ENCODE results near the gene TDRKH. TPM values are rescaled to one million over a fixed set of nuclear protein-coding genes. Genes with fewer than 3 reads are reported as not detected.
A peak's percentile ranks its signal among the peaks of the same experiment; 100 is the strongest.

The TDRKH gene
- total and polyA plus RNA-seq, 2 donors: 3.1 to 4.2 TPM

GRCh38 chr1:151831256-151831591, 40.9 kb upstream of the TDRKH start:
- 80% methylated on average over 4 of the region's 4 CpGs for WGBS
- Histone ChIP-seq H3K36me3 (ENCODE audit: insufficient read depth) (no peaks in the 10 kb centered on the region), H3K27ac (ENCODE audit: low read depth) (no peak overlapping the region), H3K4me3 (ENCODE audit: low read depth, low read length) (no peak overlapping the region), H3K4me1 (ENCODE audit: insufficient read depth) (no peaks in the 10 kb centered on the region)
- no peak for DNase-seq (ENCODE audit: extremely low spot score)

GRCh38 chr1:151830055-151830454, 39.8 kb upstream of the TDRKH start:
- DNase-seq (ENCODE audit: extremely low spot score): no peak
- no peaks in the 10 kb centered on the region for H3K4me1 ChIP-seq (ENCODE audit: insufficient read depth)
- WGBS: 36% methylated on average over 6 of the region's 6 CpGs
- no peak overlapping the region for H3K4me3 ChIP-seq (ENCODE audit: low read depth, low read length)
- H3K36me3 ChIP-seq (ENCODE audit: insufficient read depth): no peaks in the 10 kb centered on the region
- no peak overlapping the region for H3K27ac ChIP-seq (ENCODE audit: low read depth)

DNA sequence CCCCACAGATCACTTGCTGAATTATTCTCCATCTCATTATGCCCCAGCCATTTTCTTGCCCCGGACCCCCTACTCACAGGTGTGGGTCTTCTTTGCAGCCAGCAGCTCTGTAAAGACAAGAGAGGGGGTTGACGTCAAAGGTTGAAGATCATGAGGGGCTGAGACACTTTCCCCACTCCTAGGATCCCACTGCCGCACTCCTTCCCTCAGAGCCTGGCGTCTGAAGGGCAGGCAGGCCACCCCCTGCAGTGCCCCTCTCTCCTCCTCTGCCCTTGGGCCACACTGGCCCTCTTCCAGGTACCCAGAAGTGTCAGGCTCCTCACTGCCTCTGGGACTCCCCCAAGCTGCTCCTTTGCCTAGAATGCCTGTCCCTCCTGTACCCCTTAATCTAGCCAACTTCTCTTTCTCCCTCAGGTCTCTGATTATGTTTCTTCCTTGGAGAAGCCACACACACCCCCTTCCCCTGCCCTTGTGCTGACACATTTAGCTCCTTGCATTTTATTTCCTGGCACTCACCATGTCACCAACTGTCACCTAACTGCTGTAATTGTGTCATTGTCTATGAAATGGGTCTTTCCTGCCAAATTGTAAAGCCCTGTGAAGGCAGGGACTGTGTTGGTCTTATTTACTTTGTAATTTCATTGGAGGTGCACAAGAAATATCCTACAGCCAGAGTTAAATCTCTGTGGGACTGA, 39.2 kb upstream of the TDRKH start:
- no peak overlapping the region for H3K4me3 ChIP-seq (ENCODE audit: low read depth, low read length)
- WGBS: 34% methylated on average over 4 of the region's 4 CpGs

GRCh38 chr1:151828921-151829320, 38.6 kb upstream of the TDRKH start:
- Histone ChIP-seq H3K4me3 (ENCODE audit: low read depth, low read length) (no peak overlapping the region), H3K4me1 (ENCODE audit: insufficient read depth) (no peaks in the 10 kb centered on the region), H3K27ac (ENCODE audit: low read depth) (no peak overlapping the region), H3K36me3 (ENCODE audit: insufficient read depth) (no peaks in the 10 kb centered on the region)
- DNase-seq (ENCODE audit: extremely low spot score): peak; percentile 40
- 7% methylated on average over 12 of the region's 12 CpGs for WGBS

More for the DNA sequence above, 39.2 kb upstream of the TDRKH start:
- no peaks in the 10 kb centered on the region for H3K36me3 ChIP-seq (ENCODE audit: insufficient read depth)
- H3K27ac ChIP-seq (ENCODE audit: low read depth): no peak overlapping the region
- DNase-seq (ENCODE audit: extremely low spot score): no peak
- H3K4me1 ChIP-seq (ENCODE audit: insufficient read depth): no peaks in the 10 kb centered on the region

DNA sequence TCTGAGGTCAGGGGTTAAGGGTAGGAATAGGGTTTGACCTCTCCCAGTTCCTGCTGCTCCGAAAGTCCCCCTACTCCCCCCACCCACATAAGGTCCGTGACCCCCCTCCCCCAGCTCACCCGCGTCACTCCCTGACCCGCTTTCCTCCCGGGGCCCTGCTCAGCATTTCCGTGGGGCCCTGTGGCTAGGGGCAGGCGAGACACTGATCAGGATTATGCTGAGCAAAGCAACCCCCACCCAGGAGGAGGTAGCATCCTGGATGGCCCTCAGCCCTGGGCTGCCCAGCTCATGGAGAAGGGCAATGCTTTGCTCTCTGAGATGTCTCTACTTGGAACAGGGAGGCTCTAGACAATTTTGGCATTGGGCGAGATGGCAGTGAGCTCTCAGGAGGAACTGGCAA, 37.6 kb upstream of the TDRKH start:
- DNase-seq (ENCODE audit: extremely low spot score): no peak
- WGBS: 56% methylated on average over 9 of the region's 9 CpGs
- H3K4me3 ChIP-seq (ENCODE audit: low read depth, low read length): no peak overlapping the region
- H3K4me1 ChIP-seq (ENCODE audit: insufficient read depth): no peaks in the 10 kb centered on the region
- no peaks in the 10 kb centered on the region for H3K36me3 ChIP-seq (ENCODE audit: insufficient read depth)
- H3K27ac ChIP-seq (ENCODE audit: low read depth): no peak overlapping the region

GRCh38 chr1:151825751-151826660, 35.7 kb upstream of the TDRKH start:
- Histone ChIP-seq H3K4me1 (ENCODE audit: insufficient read depth) (no peaks in the 10 kb centered on the region), H3K27ac (ENCODE audit: low read depth) (no peak overlapping the region), H3K36me3 (ENCODE audit: insufficient read depth) (no peaks in the 10 kb centered on the region), H3K4me3 (ENCODE audit: low read depth, low read length) (no peak overlapping the region)
- DNase-seq (ENCODE audit: extremely low spot score): no peak
- whole genome bisulfite sequencing: 49% methylated on average over 21 of the region's 21 CpGs

DNA sequence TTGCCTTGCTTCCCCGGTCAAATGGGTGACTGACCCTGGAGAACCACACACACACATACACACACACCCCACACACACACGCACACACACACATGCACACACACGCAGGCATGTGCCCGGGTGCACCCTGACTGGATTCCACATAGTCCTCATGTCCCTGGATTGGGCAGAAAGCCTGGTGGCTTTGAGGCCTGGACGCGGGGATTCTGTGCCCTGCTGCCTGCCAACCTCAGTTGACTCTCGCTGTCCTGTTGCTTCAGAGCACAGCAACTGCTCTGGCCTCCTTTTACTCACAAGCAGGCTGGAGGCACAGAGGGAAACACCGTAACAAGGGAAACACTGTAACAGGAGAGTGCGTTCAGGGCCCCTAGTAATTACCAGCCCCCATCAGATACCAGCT, 34.9 kb upstream of the TDRKH start:
- Histone ChIP-seq H3K27ac (ENCODE audit: low read depth) (no peak overlapping the region), H3K4me3 (ENCODE audit: low read depth, low read length) (no peak overlapping the region), H3K4me1 (ENCODE audit: insufficient read depth) (no peaks in the 10 kb centered on the region), H3K36me3 (ENCODE audit: insufficient read depth) (no peaks in the 10 kb centered on the region)
- 77% methylated on average over 9 of the region's 9 CpGs for WGBS
- DNase-seq (ENCODE audit: extremely low spot score): no peak

GRCh38 chr1:151823175-151823574, 32.9 kb upstream of the TDRKH start:
- Histone ChIP-seq H3K27ac (ENCODE audit: low read depth) (no peak overlapping the region), H3K4me3 (ENCODE audit: low read depth, low read length) (no peak overlapping the region), H3K36me3 (ENCODE audit: insufficient read depth) (no peaks in the 10 kb centered on the region), H3K4me1 (ENCODE audit: insufficient read depth) (no peaks in the 10 kb centered on the region)
- WGBS: 76% methylated on average over 8 of the region's 8 CpGs
- no peak for DNase-seq (ENCODE audit: extremely low spot score)

- Histone ChIP-seq H3K4me1 (ENCODE audit: insufficient read depth) (no peaks in the 10 kb centered on the region), H3K36me3 (ENCODE audit: insufficient read depth) (no peaks in the 10 kb centered on the region), H3K27ac (ENCODE audit: low read depth) (no peak overlapping the region), H3K4me3 (ENCODE audit: low read depth, low read length) (no peak overlapping the region)
- no peak for DNase-seq (ENCODE audit: extremely low spot score)
- 51% methylated on average over 7 of the region's 7 CpGs for WGBS
Observed at GRCh38 chr1:151822404-151822803, 32.1 kb upstream of the TDRKH start.

DNA sequence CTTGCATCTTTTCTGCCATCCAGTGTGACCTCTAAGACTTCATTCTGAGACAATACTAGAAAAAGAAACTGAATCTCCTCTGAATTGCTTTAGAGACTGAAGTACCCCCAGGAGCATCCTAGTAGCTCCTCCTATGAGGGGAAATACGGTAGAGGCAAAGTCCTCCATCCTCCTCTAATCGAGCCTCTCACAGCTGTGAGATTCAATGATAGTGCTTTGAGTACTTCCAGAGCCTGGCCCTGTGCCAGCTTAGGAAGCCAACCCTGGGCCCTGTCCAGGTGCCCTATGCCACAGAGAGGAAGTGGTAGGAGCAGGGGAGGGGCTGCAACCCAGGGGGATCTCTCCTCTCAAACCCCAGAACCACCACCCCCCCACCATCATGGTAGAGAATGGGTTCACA, 30.6 kb upstream of the TDRKH start:
- Histone ChIP-seq H3K4me1 (ENCODE audit: insufficient read depth) (no peaks in the 10 kb centered on the region), H3K4me3 (ENCODE audit: low read depth, low read length) (no peak overlapping the region), H3K27ac (ENCODE audit: low read depth) (no peak overlapping the region), H3K36me3 (ENCODE audit: insufficient read depth) (no peaks in the 10 kb centered on the region)
- WGBS: 16% methylated on average over 2 of the region's 2 CpGs
- DNase-seq (ENCODE audit: extremely low spot score): no peak

- no peak for DNase-seq (ENCODE audit: extremely low spot score)
- Histone ChIP-seq H3K4me3 (ENCODE audit: low read depth, low read length) (no peak overlapping the region), H3K4me1 (ENCODE audit: insufficient read depth) (no peaks in the 10 kb centered on the region), H3K27ac (ENCODE audit: low read depth) (no peak overlapping the region), H3K36me3 (ENCODE audit: insufficient read depth) (no peaks in the 10 kb centered on the region)
- 73% methylated on average over 7 of the region's 7 CpGs for WGBS
Observed at GRCh38 chr1:151819976-151820623, 29.8 kb upstream of the TDRKH start.

GRCh38 chr1:151819227-151819835, 29.0 kb upstream of the TDRKH start:
- H3K27ac ChIP-seq (ENCODE audit: low read depth): no peak overlapping the region
- H3K4me3 ChIP-seq (ENCODE audit: low read depth, low read length): no peak overlapping the region
- no peak for DNase-seq (ENCODE audit: extremely low spot score)
- H3K4me1 ChIP-seq (ENCODE audit: insufficient read depth): no peaks in the 10 kb centered on the region
- 87% methylated on average over 12 of the region's 12 CpGs for WGBS
- no peaks in the 10 kb centered on the region for H3K36me3 ChIP-seq (ENCODE audit: insufficient read depth)

DNA sequence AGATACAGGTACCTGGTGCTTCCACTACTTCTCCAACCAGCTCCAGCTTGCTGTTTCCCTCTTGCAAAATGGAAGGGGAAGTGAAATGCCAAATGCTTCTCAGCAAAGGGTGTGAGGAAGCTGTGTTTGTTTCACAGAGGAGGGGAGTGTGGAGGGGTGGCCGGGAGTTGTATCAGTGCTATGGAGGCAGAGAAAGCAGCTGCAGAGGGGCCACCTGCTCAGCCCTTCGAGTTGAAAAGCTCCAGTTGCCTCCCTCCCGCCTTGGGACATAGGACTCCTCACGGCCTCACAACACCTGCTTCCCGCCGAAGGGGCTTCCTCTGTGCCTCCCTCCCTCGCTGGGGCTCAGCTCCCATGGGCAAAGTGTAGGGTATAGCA, 27.0 kb upstream of the TDRKH start:
- H3K27ac ChIP-seq (ENCODE audit: low read depth): no peak overlapping the region
- no peak overlapping the region for H3K4me3 ChIP-seq (ENCODE audit: low read depth, low read length)
- WGBS: 62% methylated on average over 7 of the region's 7 CpGs
- DNase-seq (ENCODE audit: extremely low spot score): no peak
- H3K4me1 ChIP-seq (ENCODE audit: insufficient read depth): no peaks in the 10 kb centered on the region
- no peaks in the 10 kb centered on the region for H3K36me3 ChIP-seq (ENCODE audit: insufficient read depth)

Data from urinary bladder (tissue), 4 donors.